ENCODE data around the gene RNASE8. TPM values are rescaled to one million over a fixed set of nuclear protein-coding genes. Genes with fewer than 3 reads are reported as not detected.
A peak's percentile ranks its signal among the peaks of the same experiment; 100 is the strongest.

The RNASE8 gene
- total RNA-seq, 1 experiment from 2014 or later: not detected

- Histone ChIP-seq H3K4me1 (ENCODE audit: control insufficient read depth, insufficient read depth, low read length) (peaks cover 17% of the 10 kb centered on the region), H3K36me3 (ENCODE audit: control insufficient read depth, insufficient read depth, low read length) (no peaks in the 10 kb centered on the region), H3K9me3 (ENCODE audit: control insufficient read depth, insufficient read depth, low read depth, low read length) (no peaks in the 10 kb centered on the region), H3K27ac (ENCODE audit: low read length) (peak overlapping the region; percentile 92), H3K27me3 (ENCODE audit: control insufficient read depth, insufficient read depth, low read length) (no peaks in the 10 kb centered on the region), H3K4me3 (ENCODE audit: low read depth in 2 of 2, low read length in 2 of 2) (peak overlapping the region; percentile 65 to 77)
- ChIA-PET CTCF (interaction anchor here (0.8 to 1.0 kb wide), 2 partner anchors 11 to 98 kb away, joined by 3 read pairs; no protein-coding TSS in a partner anchor), POLR2A (interaction anchor here (0.5 kb wide), 1 partner anchor 102 kb away, joined by 3 read pairs; no protein-coding TSS in a partner anchor)
- no TSS peak for BruUV-seq (replicated peaks)
- in situ Hi-C loops (cut with HindIII; ENCODE audit: low pct_unique_long_range_greater_than_20kb, low sequenced_read_pairs): no loop called here
- DNase-seq (ENCODE audit: low read depth, low spot score) (no peak), ATAC-seq (no peak)
- intact Hi-C loops (cut with micrococcal nuclease; ENCODE audit: unreplicated experiment): no loop called here
- TF ChIP-seq CTCF (IDR thresholded peaks at IDR 0.05): no peak
- no peak for TF ChIP-seq SIN3A (IDR thresholded peaks at IDR 0.05; ENCODE audit: borderline replicate concordance, insufficient read depth, low read depth, low read length)
- no peak for TF ChIP-seq REST (IDR thresholded peaks at IDR 0.05; ENCODE audit: insufficient read depth in 1 of 2, low read depth in 2 of 2, low read length in 1 of 2)
- no peak for TF ChIP-seq TCF7L2 (IDR thresholded peaks at IDR 0.05; ENCODE audit: low read depth, low read length)
- TF ChIP-seq POLR2AphosphoS5 (IDR thresholded peaks at IDR 0.05; ENCODE audit: low read depth, low read length): no peak
Observed at GRCh38 chr14:21103411-21103709, 45.7 kb downstream of the RNASE8 start.

GRCh38 chr14:21103710-21104447 lies 46.3 kb downstream of the RNASE8 start:
- H3K4me1 ChIP-seq (ENCODE audit: control insufficient read depth, insufficient read depth, low read length): peaks cover 17% of the 10 kb centered on the region
- ATAC-seq (peak; percentile 95), DNase-seq (ENCODE audit: low read depth, low spot score) (peak; percentile 78)
- no peaks in the 10 kb centered on the region for H3K9me3 ChIP-seq (ENCODE audit: control insufficient read depth, insufficient read depth, low read depth, low read length)
- ChIA-PET POLR2A (no interaction called here), CTCF (interaction anchor here (0.6 to 2.7 kb wide), 9 partner anchors 11 to 99 kb away, joined by 3 to 18 read pairs (median 6); partner anchors contain the start of gene ARHGEF40)
- TF ChIP-seq CTCF (IDR thresholded peaks at IDR 0.05) (peak; percentile 72), POLR2AphosphoS5 (IDR thresholded peaks at IDR 0.05; ENCODE audit: low read depth, low read length) (peak; percentile 62), REST (IDR thresholded peaks at IDR 0.05; ENCODE audit: insufficient read depth in 1 of 2, low read depth in 2 of 2, low read length in 1 of 2) (no peak), TCF7L2 (IDR thresholded peaks at IDR 0.05; ENCODE audit: low read depth, low read length) (peak; percentile 94), SIN3A (IDR thresholded peaks at IDR 0.05; ENCODE audit: borderline replicate concordance, insufficient read depth, low read depth, low read length) (no peak)
- H3K27me3 ChIP-seq (ENCODE audit: control insufficient read depth, insufficient read depth, low read length): no peaks in the 10 kb centered on the region
- BruUV-seq (replicated peaks): TSS peak; percentile 97
- peak overlapping the region; percentile 65 to 77 for H3K4me3 ChIP-seq (ENCODE audit: low read depth in 2 of 2, low read length in 2 of 2)
- intact Hi-C loops (cut with micrococcal nuclease; ENCODE audit: unreplicated experiment): no loop called here
- in situ Hi-C loops (cut with HindIII; ENCODE audit: low pct_unique_long_range_greater_than_20kb, low sequenced_read_pairs): no loop called here
- H3K36me3 ChIP-seq (ENCODE audit: control insufficient read depth, insufficient read depth, low read length): no peaks in the 10 kb centered on the region
- peak overlapping the region; percentile 92 for H3K27ac ChIP-seq (ENCODE audit: low read length)

Measured in Panc1 (cell line).